ACC112 (cell line): ENCODE data around the gene APOB.

Experiments used
- H2AFZ ChIP-seq: fragments of 200-600 bp; sonication (generic); one replicate; pipeline ENCODE4 v1.6.0; 2017; ENCODE audit warnings: antibody characterized with exemption, low read length; ENCODE audit not compliant: unreplicated experiment
- H3K27ac ChIP-seq: fragments of 200-600 bp; sonication (generic); 2 replicates; pipeline ENCODE4 v1.5.1; 2014; ENCODE audit warnings: low read depth, mild to moderate bottlenecking, antibody characterized with exemption, low read length, moderate library complexity
- H3K27me3 ChIP-seq: fragments of 200-600 bp; sonication (generic); 2 replicates; pipeline ENCODE4 v1.6.1; 2014; ENCODE audit warnings: mild to moderate bottlenecking, antibody characterized with exemption, low read length, moderate library complexity, mixed read lengths; ENCODE audit not compliant: insufficient read depth
- H3K36me3 ChIP-seq: fragments of 200-600 bp; sonication (generic); 2 replicates; pipeline ENCODE4 v1.6.1; 2016; ENCODE audit warnings: mild to moderate bottlenecking, antibody characterized with exemption, low read length, moderate library complexity, mixed read lengths; ENCODE audit not compliant: insufficient read depth
- H3K4me1 ChIP-seq: fragments of 200-600 bp; sonication (generic); one replicate; pipeline ENCODE4 v1.6.1; 2016; ENCODE audit warnings: low read length, mixed read lengths; ENCODE audit not compliant: insufficient read depth, unreplicated experiment, control insufficient read depth
- H3K4me3 ChIP-seq: fragments of 200-600 bp; sonication (generic); 2 replicates; pipeline ENCODE4 v1.5.1; 2014; ENCODE audit warnings: mild to moderate bottlenecking, low read depth, low read length
- H3K79me2 ChIP-seq: fragments of 200-600 bp; sonication (generic); one replicate; pipeline ENCODE4 v1.6.0; 2016; ENCODE audit warnings: low read length; ENCODE audit not compliant: control insufficient read depth, unreplicated experiment, insufficient read depth

Gene APOB

DNA sequence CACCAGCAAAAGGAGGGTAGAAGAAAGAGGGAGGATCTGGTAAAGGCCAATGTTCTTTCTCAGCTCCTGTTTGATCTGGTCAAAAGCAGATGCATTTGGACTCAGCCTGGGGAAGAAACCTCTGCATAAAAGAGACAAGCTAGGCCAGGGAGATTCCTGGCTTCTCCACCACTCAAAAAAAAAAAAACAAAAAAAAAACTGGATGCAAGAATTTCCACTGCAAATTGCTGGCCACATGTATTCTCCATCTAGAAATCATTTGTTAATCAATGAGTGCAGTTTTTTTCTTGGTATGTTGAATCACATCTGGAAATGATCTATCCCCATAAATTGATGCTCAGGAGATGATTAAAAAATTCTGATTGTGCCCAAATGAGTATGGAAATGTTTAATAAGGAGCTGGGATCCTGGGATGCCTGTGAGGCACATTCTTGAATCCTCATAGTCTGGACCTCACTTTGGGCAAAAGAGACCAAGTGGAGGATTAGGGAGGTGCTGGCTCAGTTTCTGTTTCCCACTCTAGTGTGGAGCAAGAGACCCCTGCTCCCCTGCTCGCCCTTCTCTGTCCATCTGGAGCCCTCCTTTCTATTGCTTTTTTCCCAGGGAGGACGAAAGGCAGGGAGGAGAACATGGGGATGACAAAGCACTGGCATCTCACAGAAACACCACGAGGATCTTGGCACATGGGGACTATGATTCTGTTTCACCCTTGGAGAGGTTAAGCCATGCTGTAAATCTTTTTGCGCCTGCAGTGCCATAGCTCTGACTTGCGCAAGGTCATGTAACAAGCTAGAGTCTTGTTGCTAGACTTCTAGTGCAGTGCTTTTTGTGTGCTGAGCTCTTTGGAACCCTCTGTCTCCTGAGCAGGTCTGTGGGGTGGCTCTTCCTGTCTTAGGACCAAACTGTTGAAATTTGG lies 57.6 kb downstream of the APOB start:
- Histone ChIP-seq H2AFZ (no peak overlapping the region), H3K79me2 (no peaks in the 10 kb centered on the region)

DNA sequence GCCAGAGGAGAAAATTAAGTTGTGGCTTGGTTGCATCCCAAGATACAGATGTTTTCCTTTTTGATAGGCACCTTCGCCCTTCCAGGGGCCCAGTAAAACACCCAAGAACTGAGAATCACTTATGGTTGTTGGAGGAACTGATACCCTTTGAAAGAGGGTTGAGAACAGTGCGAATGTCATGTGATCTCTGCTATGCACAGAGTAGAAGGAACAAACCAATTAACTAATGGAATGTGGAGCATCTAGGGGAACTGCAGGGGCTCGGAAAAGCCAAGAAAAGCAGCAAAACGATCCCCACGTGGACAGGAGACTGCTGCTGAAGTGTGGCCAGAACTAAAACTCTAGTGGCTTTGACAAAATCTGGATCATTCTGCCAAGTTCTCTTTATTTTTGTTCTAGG lies 58.8 kb downstream of the APOB start:
- Histone ChIP-seq H3K27ac (no peak overlapping the region), H3K79me2 (no peaks in the 10 kb centered on the region), H3K4me1 (no peaks in the 10 kb centered on the region), H3K36me3 (no peaks in the 10 kb centered on the region), H3K4me3 (no peak overlapping the region), H3K27me3 (peaks cover 4% of the 10 kb centered on the region; the same call in 1 of the 2 replicates), H2AFZ (no peak overlapping the region)

More for the DNA sequence above, 57.6 kb downstream of the APOB start:
- Histone ChIP-seq H3K36me3 (no peaks in the 10 kb centered on the region), H3K27ac (no peak overlapping the region), H3K4me3 (no peak overlapping the region), H3K27me3 (peaks cover 4% of the 10 kb centered on the region; the same call in 1 of the 2 replicates), H3K4me1 (no peaks in the 10 kb centered on the region)

DNA sequence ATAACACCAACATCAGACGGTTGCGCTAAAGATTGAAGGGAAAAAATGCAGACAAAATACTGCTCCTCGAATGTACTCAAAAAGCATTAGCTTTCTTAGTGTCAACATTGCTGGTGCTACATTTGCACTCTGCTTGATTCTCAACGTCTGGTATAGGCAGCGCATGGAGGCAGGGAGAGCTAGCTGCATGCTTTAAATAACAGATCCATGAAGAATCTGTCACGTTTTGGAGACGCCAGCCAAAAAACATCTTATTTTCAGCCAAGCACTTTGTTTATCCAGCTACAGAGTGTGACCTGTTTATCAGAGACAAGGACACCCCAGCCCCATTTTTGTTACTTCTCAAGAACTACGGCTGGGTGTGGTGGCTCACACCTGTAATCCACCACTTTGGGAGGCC lies 59.5 kb downstream of the APOB start:
- Histone ChIP-seq H3K27me3 (peaks cover 4% of the 10 kb centered on the region; the same call in 1 of the 2 replicates), H3K27ac (no peak overlapping the region), H3K4me1 (no peaks in the 10 kb centered on the region), H3K4me3 (no peak overlapping the region), H2AFZ (no peak overlapping the region), H3K36me3 (no peaks in the 10 kb centered on the region), H3K79me2 (no peaks in the 10 kb centered on the region)

DNA sequence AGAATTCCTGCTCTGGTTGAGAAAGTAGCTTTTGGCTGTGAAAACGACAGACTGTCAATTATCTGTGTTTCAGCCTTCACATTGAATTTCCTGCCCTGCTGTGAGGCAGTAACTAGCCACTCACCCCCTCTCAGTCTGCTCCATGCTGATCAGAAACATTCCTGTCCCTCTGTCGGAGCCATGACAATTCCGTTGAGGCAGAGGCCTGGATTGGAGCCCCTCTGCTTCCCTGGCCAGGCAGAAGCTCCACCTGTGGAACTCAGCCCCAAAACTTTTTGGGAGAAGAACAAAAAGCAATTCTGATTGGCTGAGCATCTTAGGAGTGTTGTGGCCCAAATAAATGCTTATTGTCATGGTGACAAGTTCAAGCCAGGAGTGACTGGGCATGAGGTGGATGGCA lies 60.0 kb downstream of the APOB start:
- Histone ChIP-seq H3K79me2 (no peaks in the 10 kb centered on the region), H3K27me3 (peaks cover 4% of the 10 kb centered on the region; the same call in 1 of the 2 replicates), H3K36me3 (no peaks in the 10 kb centered on the region), H3K4me1 (no peaks in the 10 kb centered on the region), H3K4me3 (no peak overlapping the region), H2AFZ (no peak overlapping the region), H3K27ac (no peak overlapping the region)

DNA sequence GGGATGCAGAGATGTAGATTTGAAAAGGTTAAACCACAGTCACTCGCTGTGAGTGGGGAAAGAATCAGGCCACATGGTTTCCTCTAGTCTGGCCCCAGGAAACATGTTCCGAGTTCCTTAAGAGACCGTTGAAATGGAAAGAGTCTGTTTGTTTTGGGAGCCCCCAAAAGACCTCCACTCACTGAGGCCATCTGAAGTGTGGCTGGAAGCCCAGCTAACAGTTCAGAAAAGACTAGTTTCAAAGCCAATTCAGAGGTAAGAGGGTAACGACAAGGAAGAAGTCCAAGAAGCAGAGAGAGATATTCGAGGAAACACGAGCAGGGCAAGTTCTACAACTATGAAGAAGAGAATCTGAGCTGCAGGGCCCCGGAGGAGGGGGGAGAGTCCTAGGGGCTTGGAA lies 61.0 kb downstream of the APOB start:
- Histone ChIP-seq H3K27me3 (peaks cover 4% of the 10 kb centered on the region; the same call in 1 of the 2 replicates), H3K27ac (no peak overlapping the region), H2AFZ (no peak overlapping the region), H3K36me3 (no peaks in the 10 kb centered on the region), H3K4me1 (no peaks in the 10 kb centered on the region), H3K4me3 (no peak overlapping the region), H3K79me2 (no peaks in the 10 kb centered on the region)

DNA sequence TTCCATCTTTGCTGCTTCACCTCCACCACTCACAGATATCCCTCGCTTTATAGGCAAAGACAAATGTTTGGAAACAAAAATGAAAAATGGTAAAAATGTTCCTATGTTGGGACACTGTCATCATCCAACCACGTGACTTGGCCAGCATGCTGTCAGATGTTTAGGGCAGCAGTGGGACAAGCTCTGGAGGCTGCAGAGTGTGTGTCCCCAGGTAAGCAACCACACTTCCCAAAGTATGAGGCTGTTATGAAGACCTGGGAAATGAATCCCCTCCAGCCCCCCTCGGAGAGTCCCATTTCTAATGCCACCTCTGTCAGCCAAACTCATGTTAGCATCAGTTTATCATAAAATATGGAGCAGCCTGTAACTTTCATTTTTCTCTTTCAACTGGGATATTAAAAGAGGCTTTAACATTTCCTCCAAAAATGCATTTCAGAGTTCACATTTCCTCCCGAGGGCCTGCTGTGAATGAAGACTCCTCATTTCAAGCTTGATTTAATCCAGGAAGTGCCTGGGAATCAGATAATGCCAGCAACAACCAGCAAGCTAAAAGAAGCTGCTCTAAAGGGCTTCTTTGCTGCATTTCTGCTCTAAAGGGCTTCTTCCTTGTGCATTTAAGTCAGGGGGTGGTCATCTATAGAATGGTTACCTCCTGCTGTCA lies 66.2 kb downstream of the APOB start:
- no peak overlapping the region for H3K4me3 ChIP-seq
- no peaks in the 10 kb centered on the region; the same call in 1 of the 2 replicates for H3K27me3 ChIP-seq
- no peaks in the 10 kb centered on the region for H3K36me3 ChIP-seq
- H3K27ac ChIP-seq: no peak overlapping the region
- H2AFZ ChIP-seq: no peak overlapping the region
- no peaks in the 10 kb centered on the region for H3K79me2 ChIP-seq
- no peaks in the 10 kb centered on the region for H3K4me1 ChIP-seq

DNA sequence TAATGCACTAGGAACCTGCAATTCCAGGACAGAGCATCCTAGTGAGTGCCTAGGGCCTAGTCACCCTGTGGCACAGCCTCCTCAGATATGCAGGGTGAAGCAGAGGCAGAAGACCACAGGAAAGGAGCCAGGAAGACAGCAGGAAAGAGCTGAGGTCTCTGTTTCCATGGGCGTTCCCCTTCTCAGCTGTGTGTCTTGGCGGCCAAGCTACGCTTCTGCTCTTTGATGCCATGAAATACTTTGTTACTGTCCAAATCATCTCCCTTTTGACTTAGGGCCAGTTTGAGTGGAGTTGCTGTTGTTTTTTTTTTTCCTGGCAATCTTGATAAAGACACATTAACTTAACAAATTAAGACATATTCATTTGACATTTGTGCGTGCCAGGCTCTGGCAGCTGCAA lies 67.3 kb downstream of the APOB start:
- Histone ChIP-seq H3K4me1 (no peaks in the 10 kb centered on the region), H3K36me3 (no peaks in the 10 kb centered on the region), H3K27ac (no peak overlapping the region), H3K4me3 (no peak overlapping the region), H3K27me3 (no peaks in the 10 kb centered on the region; the same call in 1 of the 2 replicates), H2AFZ (no peak overlapping the region), H3K79me2 (no peaks in the 10 kb centered on the region)

DNA sequence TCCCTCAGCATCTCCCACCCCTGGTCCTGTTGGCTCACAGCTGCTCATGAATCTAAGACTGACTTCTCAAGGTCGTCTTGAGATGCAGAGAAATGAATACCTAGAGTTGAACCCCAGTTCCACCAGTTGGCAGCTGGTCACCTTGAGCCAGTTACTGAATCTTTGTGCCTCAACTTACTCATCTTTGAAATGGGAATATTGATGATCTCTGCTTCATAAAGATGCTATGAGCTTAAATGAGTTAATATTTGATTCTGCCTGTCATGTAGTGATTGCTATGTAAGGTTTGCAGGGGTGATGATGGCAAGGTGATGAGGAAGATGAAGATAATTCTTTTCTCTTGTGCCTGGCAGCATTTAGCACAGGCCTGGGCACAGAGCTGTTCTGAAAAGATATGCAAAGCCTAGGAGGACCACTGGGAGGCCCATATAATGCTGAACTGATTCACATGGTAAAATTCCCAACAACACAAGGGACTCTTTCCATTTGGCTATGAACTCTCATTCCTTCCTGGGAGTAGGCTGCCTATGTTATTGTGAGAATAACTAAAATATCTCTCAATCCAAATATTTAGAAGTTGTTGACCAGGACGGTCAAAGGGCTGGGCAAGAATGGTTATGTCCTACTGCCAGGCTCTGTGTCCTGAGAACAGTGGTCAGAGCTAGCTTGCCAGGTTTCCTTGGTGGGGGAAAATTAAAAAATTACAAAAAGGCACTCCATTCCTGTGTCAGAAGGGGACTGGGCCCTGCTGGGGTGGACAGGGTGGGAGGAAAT lies 70.9 kb downstream of the APOB start:
- Histone ChIP-seq H2AFZ (no peak overlapping the region), H3K27me3 (peaks cover 15% of the 10 kb centered on the region; the same call in 1 of the 2 replicates), H3K36me3 (no peaks in the 10 kb centered on the region), H3K27ac (no peak overlapping the region), H3K4me3 (no peak overlapping the region), H3K4me1 (no peaks in the 10 kb centered on the region), H3K79me2 (no peaks in the 10 kb centered on the region)

DNA sequence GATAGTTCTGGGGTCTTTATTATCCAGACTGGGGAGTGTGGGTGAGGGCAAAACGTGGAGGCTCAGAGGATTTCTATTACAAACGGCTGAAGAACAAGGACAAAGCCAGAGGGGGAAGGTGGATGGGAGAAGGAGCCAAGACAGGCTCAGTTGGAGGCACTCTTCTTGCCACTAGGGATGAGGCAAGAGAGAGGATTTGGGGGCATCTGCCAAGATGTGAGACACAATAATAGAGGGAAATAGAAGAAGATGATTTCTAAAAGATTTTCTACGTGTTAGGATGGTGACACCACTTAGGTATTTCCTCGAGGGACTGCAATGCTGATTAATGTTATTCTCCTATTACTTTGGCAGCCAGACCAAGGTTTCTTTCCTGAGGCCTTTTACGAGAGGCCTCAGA lies 71.8 kb downstream of the APOB start:
- H3K4me3 ChIP-seq: no peak overlapping the region
- no peak overlapping the region for H2AFZ ChIP-seq
- H3K27ac ChIP-seq: no peak overlapping the region
- no peaks in the 10 kb centered on the region for H3K4me1 ChIP-seq
- no peaks in the 10 kb centered on the region for H3K79me2 ChIP-seq
- H3K36me3 ChIP-seq: no peaks in the 10 kb centered on the region
- peaks cover 21% of the 10 kb centered on the region; the same call in 1 of the 2 replicates for H3K27me3 ChIP-seq

DNA sequence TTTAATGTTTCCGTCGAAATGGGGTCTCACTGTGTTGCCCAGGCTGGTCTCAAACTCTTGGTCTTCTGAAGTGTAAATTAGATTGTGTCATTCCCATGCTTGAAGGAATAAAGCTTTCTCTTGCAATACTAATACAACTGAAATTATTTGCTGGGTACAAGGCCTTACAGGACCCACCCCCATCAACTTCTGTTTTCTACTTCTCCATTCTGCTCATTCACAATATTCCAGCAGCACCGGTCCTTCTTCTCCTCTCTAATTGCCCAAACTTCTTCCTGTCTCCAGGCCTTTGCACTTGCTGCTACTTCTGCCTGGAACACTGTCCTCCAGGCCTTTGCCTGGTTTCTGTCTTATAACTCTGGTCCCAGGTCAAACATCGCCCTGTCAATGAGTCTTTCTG lies 73.8 kb downstream of the APOB start:
- Histone ChIP-seq H3K4me3 (no peak overlapping the region), H3K36me3 (no peaks in the 10 kb centered on the region), H3K27me3 (peaks cover 41% of the 10 kb centered on the region), H3K4me1 (no peaks in the 10 kb centered on the region), H2AFZ (no peak overlapping the region), H3K27ac (no peak overlapping the region), H3K79me2 (no peaks in the 10 kb centered on the region)
